WI38 (cell line): ENCODE measurements around the gene SYT8.
"Not testable (repeated sequence)": the region's sequence is repeated elsewhere in the genome, so short reads cannot be mapped to it uniquely, and the experiment has no call there.

Source experiments
- H3K4me3 ChIP-seq: 2 replicates; pipeline ENCODE4 v1.5.1; 2011; ENCODE audit warnings: low read depth, mild to moderate bottlenecking, control low read depth, low read length
- CTCF ChIP-seq: IDR thresholded peaks from 2 replicates; pipeline ENCODE4 v1.5.1; 2012; ENCODE audit warnings: low read depth, mild to moderate bottlenecking, control low read depth, low read length

The SYT8 gene

GRCh38 chr11:1812274-1812673 is 22.5 kb upstream of the SYT8 start:
- H3K4me3 ChIP-seq, result no peak overlapping the region
- TF ChIP-seq CTCF, result no peak

GRCh38 chr11:1812801-1813200 is 22.0 kb upstream of the SYT8 start:
- no peak overlapping the region for H3K4me3 ChIP-seq
- no peak for TF ChIP-seq CTCF

- not testable (repeated sequence) for H3K4me3 ChIP-seq
Measured at GRCh38 chr11:1813356-1813755, 21.4 kb upstream of the SYT8 start.

GRCh38 chr11:1814691-1815090 is 20.1 kb upstream of the SYT8 start:
- TF ChIP-seq CTCF, result no peak
- H3K4me3 ChIP-seq, result no peak overlapping the region

- TF ChIP-seq CTCF, result no peak
- no peak overlapping the region for H3K4me3 ChIP-seq
Measured at GRCh38 chr11:1815311-1815710, 19.5 kb upstream of the SYT8 start.

- H3K4me3 ChIP-seq, result no peak overlapping the region
- no peak for TF ChIP-seq CTCF
Measured at GRCh38 chr11:1815751-1816150, 19.0 kb upstream of the SYT8 start.

GRCh38 chr11:1817000-1817399 is 17.8 kb upstream of the SYT8 start:
- TF ChIP-seq CTCF, result no peak
- H3K4me3 ChIP-seq, result no peak overlapping the region

- H3K4me3 ChIP-seq, result no peak overlapping the region
- no peak for TF ChIP-seq CTCF
Measured at GRCh38 chr11:1817511-1817910, 17.3 kb upstream of the SYT8 start.
